Suppressor macrophage treated with lipopolysaccharide for 1 hour (primary cell): ENCODE results near the gene ASTN2.
"Not testable (repeated sequence)": the region's sequence is repeated elsewhere in the genome, so short reads cannot be mapped to it uniquely, and the experiment has no call there.

Experiments
- DNase-seq, 3 donors: peaks; one replicate each; pipeline ENCODE4 v3.0.0-alpha.2; 2020 to 2022

ASTN2 gene

GRCh38 chr9:117072216-117072615 lies 342.6 kb downstream of the ASTN2 start:
- no peak for DNase-seq

GRCh38 chr9:117071673-117072207 lies 343.1 kb downstream of the ASTN2 start:
- not testable (repeated sequence) for DNase-seq

GRCh38 chr9:117063721-117064471 lies 351.0 kb downstream of the ASTN2 start:
- no peak for DNase-seq

- no peak for DNase-seq
Measured at GRCh38 chr9:117060963-117061362, 353.9 kb downstream of the ASTN2 start.

GRCh38 chr9:117050007-117050406 lies 364.9 kb downstream of the ASTN2 start:
- DNase-seq, result no peak

GRCh38 chr9:117046666-117047327 lies 368.1 kb downstream of the ASTN2 start:
- no peak for DNase-seq

GRCh38 chr9:117044241-117044640 lies 370.6 kb downstream of the ASTN2 start:
- DNase-seq, result no peak

- no peak for DNase-seq
Measured at GRCh38 chr9:117043159-117043558, 371.7 kb downstream of the ASTN2 start.

GRCh38 chr9:117035546-117035945 lies 379.3 kb downstream of the ASTN2 start:
- DNase-seq, result no peak

GRCh38 chr9:117034866-117035265 lies 380.0 kb downstream of the ASTN2 start:
- DNase-seq, result peak in 2 of 3 donors; percentile 2 to 4

- DNase-seq, result no peak
Measured at GRCh38 chr9:117030254-117030768, 384.5 kb downstream of the ASTN2 start.

GRCh38 chr9:117029341-117029740 lies 385.5 kb downstream of the ASTN2 start:
- no peak for DNase-seq

- DNase-seq, result no peak
Measured at GRCh38 chr9:117028103-117028858, 386.6 kb downstream of the ASTN2 start.

GRCh38 chr9:117021906-117022305 lies 393.0 kb downstream of the ASTN2 start:
- DNase-seq, result no peak

GRCh38 chr9:117018966-117019617 lies 395.8 kb downstream of the ASTN2 start:
- no peak for DNase-seq

- no peak for DNase-seq
Measured at GRCh38 chr9:117017414-117017985, 397.4 kb downstream of the ASTN2 start.

GRCh38 chr9:117014061-117014460 lies 400.8 kb downstream of the ASTN2 start:
- no peak for DNase-seq

GRCh38 chr9:117013440-117013995 lies 401.3 kb downstream of the ASTN2 start:
- no peak for DNase-seq

GRCh38 chr9:117010061-117010460 lies 404.8 kb downstream of the ASTN2 start:
- DNase-seq, result no peak

GRCh38 chr9:117008876-117009275 lies 406.0 kb downstream of the ASTN2 start:
- DNase-seq, result no peak

- DNase-seq, result no peak
Measured at GRCh38 chr9:117008461-117008860, 406.4 kb downstream of the ASTN2 start.

- no peak for DNase-seq
Measured at GRCh38 chr9:117002686-117003085, 412.2 kb downstream of the ASTN2 start.
